SK-N-SH (cell line): Measurements from ENCODE around the gene PHKA2. TPM values are rescaled to one million over a fixed set of nuclear protein-coding genes. Genes with fewer than 3 reads are reported as not detected.

ENCODE experiments used
- CTCF ChIA-PET: fragments of 300-600, 350-600 bp; formaldehyde crosslinking; extraction: SDS; loops from one replicate; lab custom pipeline; 2021; lab: Yijun Ruan, JAX
- POLR2A ChIA-PET: fragments of 350-600 bp; sonication (Branson Sonifier 250); formaldehyde crosslinking; extraction: SDS; loops from one replicate; lab custom pipeline; 2020; ENCODE audit warnings: antibody characterized with exemption, inconsistent platforms; lab: Yijun Ruan, JAX
- DNase-seq: peaks from one replicate; pipeline ENCODE4 v3.0.0; 2012
- H2AFZ ChIP-seq: fragments of 200-600 bp; sonication (generic); 2 replicates; pipeline ENCODE4 v1.8.1; 2016; ENCODE audit warnings: antibody characterized with exemption, mild to moderate bottlenecking, low read depth
- H3F3A ChIP-seq: fragments of 200-600 bp; sonication (generic); replicated peaks from 2 replicates; pipeline ENCODE3; 2016; ENCODE audit warnings: antibody characterized with exemption, mild to moderate bottlenecking; ENCODE audit not compliant: insufficient read depth
- H3K27ac ChIP-seq, 2 experiments: fragments of 200-500 bp in 1 of 2; fragments of 200-600 bp in 1 of 2; sonication (Bioruptor generic) in 1 of 2; sonication (generic), shearing (Covaris generic) in 1 of 2; 2 replicates each; pipeline versions ENCODE4 v1.5.1 to v1.6.1; 2014 to 2016; ENCODE audit warnings: low read depth in 2 of 2, inconsistent platforms in 1 of 2, low read length in 1 of 2, mild to moderate bottlenecking in 1 of 2, mixed read lengths in 1 of 2
- H3K27me3 ChIP-seq: fragments of 200-600 bp; sonication (generic), shearing (Covaris generic); 2 replicates; pipeline ENCODE4 v1.6.1; 2016; ENCODE audit warnings: mixed run types; ENCODE audit not compliant: insufficient read depth
- H3K36me3 ChIP-seq, 2 experiments: fragments of 200-500 bp in 1 of 2; fragments of 200-600 bp in 1 of 2; sonication (Bioruptor generic) in 1 of 2; sonication (generic) in 1 of 2; replicated peaks in 1 of 2; 2 replicates each; pipeline versions ENCODE3 to v1.5.1; 2014 to 2016; ENCODE audit warnings: low read length in 1 of 2, mild to moderate bottlenecking in 1 of 2; ENCODE audit not compliant: insufficient read depth in 2 of 2, control insufficient read depth in 1 of 2
- H3K4me1 ChIP-seq, 2 experiments: fragments of 200-500 bp in 1 of 2; fragments of 200-600 bp in 1 of 2; sonication (Bioruptor generic) in 1 of 2; sonication (generic), shearing (Covaris generic) in 1 of 2; 2 replicates each; pipeline versions ENCODE4 v1.5.1 to v1.6.1; 2014 to 2016; ENCODE audit warnings: low read depth in 1 of 2, low read length in 1 of 2, mixed run types in 1 of 2; ENCODE audit not compliant: insufficient read depth in 2 of 2, control insufficient read depth in 1 of 2
- H3K4me2 ChIP-seq: fragments of 200-600 bp; sonication (generic), shearing (Covaris generic); 2 replicates; pipeline ENCODE4 v1.6.1; 2017; ENCODE audit warnings: mixed run types
- H3K4me3 ChIP-seq, 2 experiments: fragments of 200-500 bp in 1 of 2; fragments of 200-600 bp in 1 of 2; sonication (Bioruptor generic) in 1 of 2; sonication (generic), shearing (Covaris generic) in 1 of 2; 2 replicates each; pipeline versions ENCODE4 v1.5.1 to v1.8.1; 2014 to 2016; ENCODE audit warnings: low read depth in 2 of 2, inconsistent platforms in 1 of 2, low read length in 1 of 2, mild to moderate bottlenecking in 1 of 2, mixed read lengths in 1 of 2, moderate library complexity in 1 of 2
- H3K79me2 ChIP-seq: fragments of 200-600 bp; sonication (generic); 2 replicates; pipeline ENCODE4 v1.8.1; 2017; ENCODE audit warnings: mild to moderate bottlenecking; ENCODE audit not compliant: insufficient read depth
- H3K9ac ChIP-seq: fragments of 200-600 bp; sonication (generic); 2 replicates; pipeline ENCODE4 v1.6.1; 2017; ENCODE audit warnings: mixed run types
- H3K9me2 ChIP-seq: fragments of 200-600 bp; sonication (generic); 2 replicates; pipeline ENCODE4 v1.6.1; 2017; ENCODE audit warnings: mixed run types
- H3K9me3 ChIP-seq: fragments of 200-600 bp; sonication (generic); 2 replicates; pipeline ENCODE4 v1.6.1; 2017; ENCODE audit warnings: mixed run types, mild to moderate bottlenecking, moderate library complexity
- H4K20me1 ChIP-seq: fragments of 200-600 bp; sonication (generic); 2 replicates; pipeline ENCODE4 v1.6.1; 2017; ENCODE audit warnings: mild to moderate bottlenecking, mixed run types; ENCODE audit not compliant: insufficient read depth
- ELF1 ChIP-seq: IDR thresholded peaks from 2 replicates; pipeline ENCODE4 v1.4.0; 2012
- EP300 ChIP-seq, 2 experiments: IDR thresholded peaks; 2 replicates each; pipeline versions ENCODE4 v1.4.0 to v1.6.1; 2012; ENCODE audit warnings: borderline replicate concordance in 1 of 2, low read depth in 1 of 2, low read length in 1 of 2
- EZH2phosphoT487 ChIP-seq: fragments of 200-600 bp; sonication (generic); IDR thresholded peaks from 2 replicates; pipeline ENCODE4 v1.6.1; 2017; ENCODE audit warnings: low read depth, mixed run types, mild to moderate bottlenecking, antibody characterized with exemption, moderate library complexity, borderline replicate concordance
- FOSL2 ChIP-seq: IDR thresholded peaks from 2 replicates; pipeline ENCODE4 v1.4.0; 2012; ENCODE audit warnings: low read depth, mild to moderate bottlenecking, moderate library complexity, borderline replicate concordance
- FOXJ3 ChIP-seq: sonication (generic); formaldehyde crosslinking; IDR thresholded peaks from 2 replicates; pipeline ENCODE4 v1.5.1; 2020; ENCODE audit warnings: mild to moderate bottlenecking, missing genetic modification reagents
- GABPA ChIP-seq: IDR thresholded peaks from 2 replicates; pipeline ENCODE4 v1.4.0; 2012; ENCODE audit warnings: low read depth, mild to moderate bottlenecking
- GATA2 ChIP-seq: sonication (generic); formaldehyde crosslinking; IDR thresholded peaks from 2 replicates; pipeline ENCODE4 v1.5.0; 2020; ENCODE audit warnings: mild to moderate bottlenecking, missing genetic modification reagents
- JUND ChIP-seq: IDR thresholded peaks from 2 replicates; pipeline ENCODE4 v1.4.0; 2012
- MEF2A ChIP-seq: IDR thresholded peaks from 2 replicates; pipeline ENCODE4 v1.4.0; 2012; ENCODE audit warnings: low read depth, borderline replicate concordance
- MXI1 ChIP-seq: IDR thresholded peaks from 2 replicates; pipeline ENCODE4 v1.6.1; 2012; ENCODE audit warnings: mild to moderate bottlenecking, low read depth, low read length, improper control_type of control experiment
- NFIC ChIP-seq: IDR thresholded peaks from 2 replicates; pipeline ENCODE4 v1.4.0; 2012; ENCODE audit warnings: borderline replicate concordance
- POLR2AphosphoS5 ChIP-seq: IDR thresholded peaks from 2 replicates; pipeline ENCODE4 v1.6.1; 2012; ENCODE audit warnings: low read depth, low read length
- RAD21 ChIP-seq: IDR thresholded peaks from 2 replicates; pipeline ENCODE4 v1.6.1; 2012; ENCODE audit warnings: mild to moderate bottlenecking, low read length
- RXRA ChIP-seq: IDR thresholded peaks from 2 replicates; pipeline ENCODE4 v1.4.0; 2012; ENCODE audit warnings: low read depth, mild to moderate bottlenecking, borderline replicate concordance
- SIN3A ChIP-seq: IDR thresholded peaks from 2 replicates; pipeline ENCODE4 v1.6.1; 2012; ENCODE audit warnings: low read depth, mild to moderate bottlenecking, low read length, moderate library complexity, borderline replicate concordance
- TAF1 ChIP-seq: IDR thresholded peaks from 2 replicates; pipeline ENCODE4 v1.6.1; 2012; ENCODE audit warnings: low read depth, mild to moderate bottlenecking, low read length, moderate library complexity, borderline replicate concordance
- YY1 ChIP-seq: IDR thresholded peaks from 2 replicates; pipeline ENCODE4 v1.4.0; 2012; ENCODE audit warnings: low read depth, mild to moderate bottlenecking
- WGBS: methylation state at CpG from one replicate; pipeline ENCODE4 v1.1.6; 2017; ENCODE audit warnings: low lambda C conversion rate; 5-methylcytosine and 5-hydroxymethylcytosine counted together
- polyA plus RNA-seq, 3 experiments: library from polyadenylated mRNA; depleted of rRNA; stranded (reverse); fragments of >200 nt; gene quantifications; 2 replicates each; pipeline ENCODE4 v1.2.3, GENCODE V29; 2012
- TF ChIP-seq, protein P1 (sequence below): fragments of 150-350 bp; IDR thresholded peaks from 2 replicates; pipeline ENCODE4 v1.6.1; 2017; ENCODE audit warnings: antibody characterized with exemption, low read length, low read depth, borderline replicate concordance
- TF ChIP-seq, protein P2 (sequence below): IDR thresholded peaks from 2 replicates; pipeline ENCODE4 v1.4.0; 2012; ENCODE audit warnings: low read depth
- TF ChIP-seq, protein P3 (sequence below): fragments of 200-600 bp; sonication (generic); IDR thresholded peaks from 2 replicates; pipeline ENCODE4 v1.6.1; 2017; ENCODE audit warnings: antibody characterized with exemption, mild to moderate bottlenecking, moderate library complexity
- TF ChIP-seq, protein P4 (sequence below): IDR thresholded peaks from 2 replicates; pipeline ENCODE4; 2012
- TF ChIP-seq, protein P5 (sequence below): fragments of 150-350 bp; IDR thresholded peaks from 2 replicates; pipeline ENCODE4 v1.6.1; 2016; ENCODE audit warnings: mild to moderate bottlenecking, low read depth, low read length
- TF ChIP-seq, protein P6 (sequence below): IDR thresholded peaks from 2 replicates; pipeline ENCODE4 v1.4.0; 2012; ENCODE audit warnings: low read depth, borderline replicate concordance

Gene PHKA2
- polyA plus RNA-seq, 1 of the 3 experiments (the other 2 are of a cell fraction): 20.5 TPM

DNA sequence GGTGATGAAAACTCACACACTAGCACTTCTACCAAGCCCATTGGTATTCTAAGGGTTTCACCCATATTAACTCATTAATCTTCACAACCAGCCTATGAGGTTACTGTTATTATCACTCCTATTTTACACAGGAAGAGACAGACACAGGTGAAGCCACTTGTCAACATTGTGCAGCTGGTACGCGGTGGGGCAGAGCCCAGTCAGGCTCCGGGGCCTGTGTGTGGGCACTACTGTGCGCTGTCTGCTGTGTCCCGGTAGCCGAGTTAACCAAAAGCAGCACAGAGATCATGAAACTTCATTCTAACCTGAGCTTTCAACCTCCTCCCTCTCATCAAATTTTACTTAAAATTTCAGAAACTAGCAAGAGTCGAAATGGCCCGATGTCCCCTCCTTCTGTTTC, 111.3 kb downstream of the PHKA2 start:
- Histone ChIP-seq H3K9ac (no peak overlapping the region), H3K79me2 (no peaks in the 10 kb centered on the region), H3K27ac (peak overlapping the region; percentile 80), H4K20me1 (no peaks in the 10 kb centered on the region), H3K9me3 (no peaks in the 10 kb centered on the region), H3K27me3 (peaks cover 10% of the 10 kb centered on the region; the same call in 1 of the 2 replicates), H3K4me3 (no peak overlapping the region), H3K9me2 (no peaks in the 10 kb centered on the region), H3K4me2 (peak overlapping the region; percentile 81), H2AFZ (0 out of 2 replicates have a peak overlapping the region, but pooled peaks have one; percentile 64), H3K36me3 (no peaks in the 10 kb centered on the region), H3K4me1 (peaks cover 14 to 45% of the 10 kb centered on the region in 2 experiments; a peak in 3 of 4 replicates), H3F3A (peaks cover 6% of the 10 kb centered on the region)
- TF ChIP-seq FOXJ3 (no peak), SIN3A (no peak), EZH2phosphoT487 (no peak), MXI1 (no peak), GATA2 (no peak), RAD21 (no peak), ELF1 (no peak), POLR2AphosphoS5 (no peak)
- TF ChIP-seq, protein P1, sequence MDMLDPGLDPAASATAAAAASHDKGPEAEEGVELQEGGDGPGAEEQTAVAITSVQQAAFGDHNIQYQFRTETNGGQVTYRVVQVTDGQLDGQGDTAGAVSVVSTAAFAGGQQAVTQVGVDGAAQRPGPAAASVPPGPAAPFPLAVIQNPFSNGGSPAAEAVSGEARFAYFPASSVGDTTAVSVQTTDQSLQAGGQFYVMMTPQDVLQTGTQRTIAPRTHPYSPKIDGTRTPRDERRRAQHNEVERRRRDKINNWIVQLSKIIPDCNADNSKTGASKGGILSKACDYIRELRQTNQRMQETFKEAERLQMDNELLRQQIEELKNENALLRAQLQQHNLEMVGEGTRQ: no peak
- TF ChIP-seq, protein P2, sequence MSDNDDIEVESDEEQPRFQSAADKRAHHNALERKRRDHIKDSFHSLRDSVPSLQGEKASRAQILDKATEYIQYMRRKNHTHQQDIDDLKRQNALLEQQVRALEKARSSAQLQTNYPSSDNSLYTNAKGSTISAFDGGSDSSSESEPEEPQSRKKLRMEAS: no peak
- TF ChIP-seq, protein P3, sequence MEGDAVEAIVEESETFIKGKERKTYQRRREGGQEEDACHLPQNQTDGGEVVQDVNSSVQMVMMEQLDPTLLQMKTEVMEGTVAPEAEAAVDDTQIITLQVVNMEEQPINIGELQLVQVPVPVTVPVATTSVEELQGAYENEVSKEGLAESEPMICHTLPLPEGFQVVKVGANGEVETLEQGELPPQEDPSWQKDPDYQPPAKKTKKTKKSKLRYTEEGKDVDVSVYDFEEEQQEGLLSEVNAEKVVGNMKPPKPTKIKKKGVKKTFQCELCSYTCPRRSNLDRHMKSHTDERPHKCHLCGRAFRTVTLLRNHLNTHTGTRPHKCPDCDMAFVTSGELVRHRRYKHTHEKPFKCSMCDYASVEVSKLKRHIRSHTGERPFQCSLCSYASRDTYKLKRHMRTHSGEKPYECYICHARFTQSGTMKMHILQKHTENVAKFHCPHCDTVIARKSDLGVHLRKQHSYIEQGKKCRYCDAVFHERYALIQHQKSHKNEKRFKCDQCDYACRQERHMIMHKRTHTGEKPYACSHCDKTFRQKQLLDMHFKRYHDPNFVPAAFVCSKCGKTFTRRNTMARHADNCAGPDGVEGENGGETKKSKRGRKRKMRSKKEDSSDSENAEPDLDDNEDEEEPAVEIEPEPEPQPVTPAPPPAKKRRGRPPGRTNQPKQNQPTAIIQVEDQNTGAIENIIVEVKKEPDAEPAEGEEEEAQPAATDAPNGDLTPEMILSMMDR: no peak
- ChIA-PET CTCF (interaction anchor here (1.8 kb wide), 1 partner anchor 103 kb away, joined by 5 read pairs; no protein-coding TSS in a partner anchor), POLR2A (no interaction called here)
- 58% methylated on average over 8 of the region's 8 CpGs for WGBS
- DNase-seq: no peak

DNA sequence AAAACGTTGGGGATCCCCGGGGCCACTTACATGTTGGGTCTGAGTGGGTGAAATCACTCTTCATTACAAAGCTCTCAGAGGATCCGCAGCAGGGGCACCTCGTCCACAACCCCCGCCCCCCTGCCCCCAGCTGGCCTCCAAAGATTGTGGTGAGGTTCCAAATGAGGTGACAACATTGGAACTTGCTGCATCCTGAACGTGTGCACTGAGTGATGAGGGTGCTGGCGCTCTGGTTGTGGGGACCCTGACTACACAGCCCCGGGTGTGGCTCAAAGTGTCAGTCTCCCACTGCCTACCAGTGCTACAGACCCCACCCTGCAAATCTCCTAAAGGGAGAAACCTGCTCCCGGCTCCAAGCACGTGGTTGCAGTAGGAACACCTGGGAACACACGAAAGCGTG, 111.9 kb downstream of the PHKA2 start:
- no peaks in the 10 kb centered on the region for H3K79me2 ChIP-seq
- peaks cover 6% of the 10 kb centered on the region for H3F3A ChIP-seq
- H3K9ac ChIP-seq: no peak overlapping the region
- no peak for TF ChIP-seq NFIC
- TF ChIP-seq JUND: no peak
- TF ChIP-seq TAF1: no peak
- TF ChIP-seq EZH2phosphoT487: no peak
- no peak for TF ChIP-seq RXRA
- TF ChIP-seq, protein P4, sequence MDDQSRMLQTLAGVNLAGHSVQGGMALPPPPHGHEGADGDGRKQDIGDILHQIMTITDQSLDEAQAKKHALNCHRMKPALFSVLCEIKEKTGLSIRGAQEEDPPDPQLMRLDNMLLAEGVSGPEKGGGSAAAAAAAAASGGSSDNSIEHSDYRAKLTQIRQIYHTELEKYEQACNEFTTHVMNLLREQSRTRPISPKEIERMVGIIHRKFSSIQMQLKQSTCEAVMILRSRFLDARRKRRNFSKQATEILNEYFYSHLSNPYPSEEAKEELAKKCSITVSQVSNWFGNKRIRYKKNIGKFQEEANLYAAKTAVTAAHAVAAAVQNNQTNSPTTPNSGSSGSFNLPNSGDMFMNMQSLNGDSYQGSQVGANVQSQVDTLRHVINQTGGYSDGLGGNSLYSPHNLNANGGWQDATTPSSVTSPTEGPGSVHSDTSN: no peak
- TF ChIP-seq GABPA: no peak
- no peak for TF ChIP-seq MEF2A
- TF ChIP-seq RAD21: no peak
- TF ChIP-seq EP300 (IDR thresholded peaks at IDR 0.05; ENCODE audit: borderline replicate concordance in 1 of 2, low read depth in 1 of 2, low read length in 1 of 2): no peak
- TF ChIP-seq, protein P2: no peak
- TF ChIP-seq YY1: no peak
- TF ChIP-seq FOSL2: no peak
- TF ChIP-seq, protein P5, sequence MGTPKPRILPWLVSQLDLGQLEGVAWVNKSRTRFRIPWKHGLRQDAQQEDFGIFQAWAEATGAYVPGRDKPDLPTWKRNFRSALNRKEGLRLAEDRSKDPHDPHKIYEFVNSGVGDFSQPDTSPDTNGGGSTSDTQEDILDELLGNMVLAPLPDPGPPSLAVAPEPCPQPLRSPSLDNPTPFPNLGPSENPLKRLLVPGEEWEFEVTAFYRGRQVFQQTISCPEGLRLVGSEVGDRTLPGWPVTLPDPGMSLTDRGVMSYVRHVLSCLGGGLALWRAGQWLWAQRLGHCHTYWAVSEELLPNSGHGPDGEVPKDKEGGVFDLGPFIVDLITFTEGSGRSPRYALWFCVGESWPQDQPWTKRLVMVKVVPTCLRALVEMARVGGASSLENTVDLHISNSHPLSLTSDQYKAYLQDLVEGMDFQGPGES: no peak
- TF ChIP-seq, protein P6, sequence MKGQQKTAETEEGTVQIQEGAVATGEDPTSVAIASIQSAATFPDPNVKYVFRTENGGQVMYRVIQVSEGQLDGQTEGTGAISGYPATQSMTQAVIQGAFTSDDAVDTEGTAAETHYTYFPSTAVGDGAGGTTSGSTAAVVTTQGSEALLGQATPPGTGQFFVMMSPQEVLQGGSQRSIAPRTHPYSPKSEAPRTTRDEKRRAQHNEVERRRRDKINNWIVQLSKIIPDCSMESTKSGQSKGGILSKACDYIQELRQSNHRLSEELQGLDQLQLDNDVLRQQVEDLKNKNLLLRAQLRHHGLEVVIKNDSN: no peak
- H3K9me3 ChIP-seq: no peaks in the 10 kb centered on the region
- WGBS: 71% methylated on average over 9 of the region's 12 CpGs
- ChIA-PET POLR2A (no interaction called here), CTCF (interaction anchor here (1.2 to 1.8 kb wide), 3 partner anchors 16 to 102 kb away, joined by 3 to 5 read pairs (median 3); no protein-coding TSS in a partner anchor)
- no peaks in the 10 kb centered on the region for H3K9me2 ChIP-seq
- H3K27me3 ChIP-seq: peaks cover 10% of the 10 kb centered on the region; the same call in 1 of the 2 replicates
- DNase-seq: no peak
- H3K27ac ChIP-seq: peak overlapping the region in 1 of 2 experiments; percentile 80; a peak in 2 of 4 replicates
- no peaks in the 10 kb centered on the region for H3K36me3 ChIP-seq
- H2AFZ ChIP-seq: no peak overlapping the region
- H4K20me1 ChIP-seq: no peaks in the 10 kb centered on the region
- H3K4me1 ChIP-seq: peaks cover 14 to 39% of the 10 kb centered on the region in 2 experiments; a peak in 3 of 4 replicates
- no peak overlapping the region for H3K4me2 ChIP-seq
- no peak overlapping the region for H3K4me3 ChIP-seq
